CD14-positive monocyte (primary cell): ENCODE measurements around the gene DUSP1. TPM values are rescaled to one million over a fixed set of nuclear protein-coding genes. Genes with fewer than 3 reads are reported as not detected.

Experiments used
- DNase-seq, 3 donors: peaks; one replicate each; pipeline ENCODE4 v3.0.0-alpha.2; 2011 to 2022
- H2AFZ ChIP-seq: 2 replicates; pipeline ENCODE4 v1.6.0; 2012; ENCODE audit warnings: mild to moderate bottlenecking, low read depth, low read length, inconsistent platforms; ENCODE audit not compliant: insufficient read depth, poor library complexity, severe bottlenecking
- H3K27ac ChIP-seq, 2 donors: 1 replicate in 1 of 2; 2 replicates in 1 of 2; pipeline ENCODE4 v1.5.1; 2012 to 2013; ENCODE audit warnings: low read length in 2 of 2, control low read depth in 1 of 2, inconsistent platforms in 1 of 2, low read depth in 1 of 2, mild to moderate bottlenecking in 1 of 2
- H3K27me3 ChIP-seq, 2 donors: one replicate each; pipeline versions ENCODE4 v1.6.0 to v1.6.1; 2011 to 2013; ENCODE audit warnings: low read length in 2 of 2; ENCODE audit not compliant: control insufficient read depth in 2 of 2, insufficient read depth in 2 of 2
- H3K36me3 ChIP-seq, 2 donors: replicated peaks in 1 of 2; 1 replicate in 1 of 2; 2 replicates in 1 of 2; pipeline versions ENCODE4 v1.5.1 to v1.6.1; 2012 to 2013; ENCODE audit warnings: low read length in 2 of 2, control low read depth in 1 of 2, inconsistent platforms in 1 of 2, mild to moderate bottlenecking in 1 of 2; ENCODE audit not compliant: insufficient read depth in 2 of 2, control insufficient read depth in 1 of 2
- H3K4me1 ChIP-seq, 2 donors: 1 replicate in 1 of 2; 2 replicates in 1 of 2; pipeline versions ENCODE4 v1.5.1 to v1.6.1; 2012 to 2013; ENCODE audit warnings: low read length in 2 of 2, control low read depth in 1 of 2, inconsistent platforms in 1 of 2, mild to moderate bottlenecking in 1 of 2, moderate library complexity in 1 of 2; ENCODE audit not compliant: insufficient read depth in 2 of 2, control insufficient read depth in 1 of 2
- H3K4me2 ChIP-seq: replicated peaks from 2 replicates; pipeline ENCODE3; 2012; ENCODE audit warnings: low read length, moderate library complexity, mild to moderate bottlenecking; ENCODE audit not compliant: poor library complexity, severe bottlenecking; ENCODE audit errors: extremely low read depth
- H3K4me3 ChIP-seq, 3 experiments: fragments of 200-600 bp in 1 of 3; sonication (generic) in 1 of 3; replicated peaks in 1 of 3; 1 replicate in 2 of 3; 2 replicates in 1 of 3; pipeline ENCODE4 v1.5.1; 2011 to 2013; ENCODE audit warnings: low read length in 3 of 3, mild to moderate bottlenecking in 3 of 3, control low read depth in 2 of 3, low read depth in 2 of 3, inconsistent platforms in 1 of 3, moderate library complexity in 1 of 3
- H3K79me2 ChIP-seq: 2 replicates; pipeline ENCODE4 v1.6.0; 2012; ENCODE audit warnings: mild to moderate bottlenecking, control low read depth, inconsistent platforms, low read length, moderate library complexity; ENCODE audit not compliant: insufficient read depth
- H3K9ac ChIP-seq: 2 replicates; pipeline ENCODE4 v1.6.0; 2017; ENCODE audit warnings: low read length, mild to moderate bottlenecking; ENCODE audit not compliant: insufficient read depth, poor library complexity, severe bottlenecking
- H3K9me3 ChIP-seq, 2 donors: replicated peaks in 1 of 2; 1 replicate in 1 of 2; 2 replicates in 1 of 2; pipeline versions ENCODE4 v1.5.1 to v1.6.1; 2012 to 2013; ENCODE audit warnings: low read length in 2 of 2, control low read depth in 1 of 2; ENCODE audit not compliant: control insufficient read depth in 1 of 2, insufficient read depth in 1 of 2
- H4K20me1 ChIP-seq: 2 replicates; pipeline ENCODE4 v1.6.0; 2012; ENCODE audit warnings: mild to moderate bottlenecking, low read length, control low read depth, moderate library complexity; ENCODE audit not compliant: insufficient read depth
- H3K27ac Mint-ChIP-seq, 7 donors: one replicate each; pipeline ENCODE4 v1.8.0; 2020; ENCODE audit warnings: mild to moderate bottlenecking in 7 of 7, mixed read lengths in 7 of 7, moderate library complexity in 6 of 7, inconsistent platforms in 2 of 7
- H3K27me3 Mint-ChIP-seq, 3 donors: one replicate each; pipeline ENCODE4 v1.8.0; 2021 to 2022; ENCODE audit warnings: low read depth in 3 of 3, mild to moderate bottlenecking in 3 of 3, mixed read lengths in 3 of 3, moderate library complexity in 3 of 3, inconsistent platforms in 1 of 3
- H3K36me3 Mint-ChIP-seq, 2 donors: one replicate each; pipeline ENCODE4 v1.8.0; 2020; ENCODE audit warnings: mixed read lengths in 2 of 2, inconsistent platforms in 1 of 2, mild to moderate bottlenecking in 1 of 2
- H3K4me1 Mint-ChIP-seq: one replicate; pipeline ENCODE4 v1.8.0; 2020; ENCODE audit warnings: mild to moderate bottlenecking, mixed read lengths
- H3K4me3 Mint-ChIP-seq, 2 donors: one replicate each; pipeline ENCODE4 v1.8.0; 2020; ENCODE audit warnings: mild to moderate bottlenecking in 2 of 2, mixed read lengths in 2 of 2, moderate library complexity in 1 of 2
- H3K9me3 Mint-ChIP-seq, 7 donors: one replicate each; pipeline ENCODE4 v1.8.0; 2020 to 2022; ENCODE audit warnings: mixed read lengths in 7 of 7, mild to moderate bottlenecking in 6 of 7, moderate library complexity in 6 of 7, inconsistent platforms in 2 of 7
- WGBS: methylation state at CpG from one replicate; pipeline ENCODE4 v1.1.5; 2013; ENCODE audit warnings: missing lambda C conversion rate; ENCODE audit not compliant: insufficient coverage; 5-methylcytosine and 5-hydroxymethylcytosine counted together
- intact Hi-C, 2 donors: fragments of 100-400 bp; cut with micrococcal nuclease; formaldehyde crosslinking; loops; one replicate each; pipeline versions ENCODE4 v1.15.0 to v1.15.1; 2023
- polyA plus RNA-seq, 3 donors: library from polyadenylated mRNA; depleted of rRNA in 1 of 3; unstranded in 2 of 3; stranded (reverse) in 1 of 3; fragments of 300-500 nt in 2 of 3; fragments of >200 nt in 1 of 3; fragmentation: Illumina TruSeq in 2 of 3; gene quantifications; 1 replicate in 2 of 3; 2 replicates in 1 of 3; pipeline ENCODE4 v1.2.3, GENCODE V29; 2012 to 2021
- TF ChIP-seq, protein P1 (sequence below): fragments of 200-600 bp; IDR thresholded peaks from one replicate; pipeline ENCODE4 v1.8.0; 2022; ENCODE audit warnings: antibody characterized with exemption, mild to moderate bottlenecking

The DUSP1 gene
- polyA plus RNA-seq, 3 donors: 1,963 to 4,884 (median 3,954) TPM

DNA sequence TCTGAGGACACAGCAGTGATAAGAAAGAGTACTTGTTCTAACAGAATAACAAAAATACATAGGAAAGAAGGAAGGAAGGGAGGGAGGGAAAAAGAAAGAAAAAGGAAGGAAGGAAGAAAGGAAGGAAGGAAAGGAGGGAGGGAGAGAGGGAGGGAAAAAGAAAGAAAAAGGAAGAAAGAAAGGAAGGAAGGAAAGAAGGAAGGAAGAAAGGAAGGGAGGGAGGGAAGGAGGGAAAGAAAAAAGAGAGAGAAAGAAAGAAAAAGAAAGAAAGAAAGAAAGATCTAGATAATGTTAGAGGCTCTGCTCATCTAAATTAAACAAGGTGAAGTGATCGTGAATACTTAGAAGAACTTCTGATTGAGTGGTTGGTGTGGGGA, 29.8 kb downstream of the DUSP1 start:
- peak overlapping the region; percentile 44 for H3K4me2 ChIP-seq

DNA sequence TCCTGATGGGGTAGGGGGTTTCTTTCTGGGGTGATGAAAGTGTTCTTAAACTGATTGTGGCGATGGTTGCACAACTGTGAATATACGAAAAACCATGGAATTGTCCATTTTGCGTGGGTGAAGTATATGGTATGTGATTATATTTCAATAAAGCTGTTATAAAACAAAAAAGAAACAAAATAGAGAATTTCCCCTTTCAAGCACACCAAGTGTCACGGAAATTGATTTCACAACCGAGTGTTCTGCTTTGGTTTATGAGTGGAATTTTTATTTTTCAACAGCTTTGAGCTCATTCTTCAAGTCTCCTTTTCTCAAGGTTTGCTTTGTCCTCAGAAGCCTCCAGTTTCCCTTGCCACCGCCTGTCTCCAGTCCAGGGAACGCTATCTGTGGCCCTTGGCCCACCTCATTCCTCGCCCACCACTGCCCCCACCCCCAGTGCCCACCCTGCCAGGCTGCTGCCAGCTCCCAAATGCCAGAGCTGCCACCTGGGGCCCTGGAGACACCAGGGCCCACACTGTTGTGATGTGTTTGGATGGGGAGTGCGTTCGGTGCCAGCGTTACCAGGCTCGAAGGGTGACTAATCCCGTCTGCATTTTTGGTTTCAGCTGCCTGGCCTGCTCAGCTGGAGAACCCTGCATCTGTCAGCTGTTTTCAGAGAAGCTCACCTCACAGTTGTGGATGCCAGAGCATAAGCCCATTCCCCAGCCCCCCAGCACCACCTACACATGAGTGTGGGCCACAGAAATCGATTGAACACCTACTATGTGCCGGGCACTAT, 30.4 kb downstream of the DUSP1 start:
- peaks cover 2 to 3% of the 10 kb centered on the region in 2 donors for H3K36me3 Mint-ChIP-seq
- Histone ChIP-seq H3K79me2 (no peaks in the 10 kb centered on the region), H3K27me3 (no peaks in the 10 kb centered on the region), H3K36me3 (no peaks in the 10 kb centered on the region), H3K4me1 (peaks cover 23 to 46% of the 10 kb centered on the region in 2 donors), H3K4me2 (peak overlapping the region; percentile 44), H4K20me1 (no peaks in the 10 kb centered on the region), H3K27ac (peak overlapping the region; percentile 86 to 93), H3K4me3 (peak overlapping the region in 1 of 3 experiments; percentile 28), H3K9ac (peak overlapping the region; percentile 77), H2AFZ (peak overlapping the region; percentile 23), H3K9me3 (no peaks in the 10 kb centered on the region)
- WGBS: 67% methylated on average over 3 of the region's 15 CpGs
- peaks cover 0 to 3% (median 0%) of the 10 kb centered on the region in 7 donors for H3K9me3 Mint-ChIP-seq
- peak overlapping the region; percentile 35 to 65 for H3K4me3 Mint-ChIP-seq
- peaks cover 0 to 1% (median 0%) of the 10 kb centered on the region in 3 donors for H3K27me3 Mint-ChIP-seq
- peaks cover 37% of the 10 kb centered on the region for H3K4me1 Mint-ChIP-seq
- peak overlapping the region; percentile 97 to 100 (median 99) for H3K27ac Mint-ChIP-seq
- TF ChIP-seq, protein P1, sequence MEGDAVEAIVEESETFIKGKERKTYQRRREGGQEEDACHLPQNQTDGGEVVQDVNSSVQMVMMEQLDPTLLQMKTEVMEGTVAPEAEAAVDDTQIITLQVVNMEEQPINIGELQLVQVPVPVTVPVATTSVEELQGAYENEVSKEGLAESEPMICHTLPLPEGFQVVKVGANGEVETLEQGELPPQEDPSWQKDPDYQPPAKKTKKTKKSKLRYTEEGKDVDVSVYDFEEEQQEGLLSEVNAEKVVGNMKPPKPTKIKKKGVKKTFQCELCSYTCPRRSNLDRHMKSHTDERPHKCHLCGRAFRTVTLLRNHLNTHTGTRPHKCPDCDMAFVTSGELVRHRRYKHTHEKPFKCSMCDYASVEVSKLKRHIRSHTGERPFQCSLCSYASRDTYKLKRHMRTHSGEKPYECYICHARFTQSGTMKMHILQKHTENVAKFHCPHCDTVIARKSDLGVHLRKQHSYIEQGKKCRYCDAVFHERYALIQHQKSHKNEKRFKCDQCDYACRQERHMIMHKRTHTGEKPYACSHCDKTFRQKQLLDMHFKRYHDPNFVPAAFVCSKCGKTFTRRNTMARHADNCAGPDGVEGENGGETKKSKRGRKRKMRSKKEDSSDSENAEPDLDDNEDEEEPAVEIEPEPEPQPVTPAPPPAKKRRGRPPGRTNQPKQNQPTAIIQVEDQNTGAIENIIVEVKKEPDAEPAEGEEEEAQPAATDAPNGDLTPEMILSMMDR: no peak
- peak; percentile 84 to 88 (median 85) for DNase-seq
- intact Hi-C loops: no loop called here

More for the DNA sequence above, 29.8 kb downstream of the DUSP1 start:
- no peak for DNase-seq
- H3K9me3 Mint-ChIP-seq: peaks cover 0 to 3% (median 0%) of the 10 kb centered on the region in 7 donors
- Histone ChIP-seq H3K27me3 (no peaks in the 10 kb centered on the region), H3K27ac (peak overlapping the region; percentile 86 to 93), H3K9ac (peak overlapping the region; percentile 77), H3K79me2 (no peaks in the 10 kb centered on the region), H2AFZ (peak overlapping the region; percentile 23), H3K4me1 (peaks cover 23 to 46% of the 10 kb centered on the region in 2 donors), H3K9me3 (no peaks in the 10 kb centered on the region), H3K4me3 (peak overlapping the region in 1 of 3 experiments; percentile 28), H3K36me3 (no peaks in the 10 kb centered on the region), H4K20me1 (no peaks in the 10 kb centered on the region)
- peak overlapping the region in 1 of 2 donors; percentile 65 for H3K4me3 Mint-ChIP-seq
- H3K36me3 Mint-ChIP-seq: peaks cover 2 to 3% of the 10 kb centered on the region in 2 donors
- WGBS: 100% methylated on average over 1 of the region's 1 CpG
- TF ChIP-seq, protein P1: no peak
- H3K27me3 Mint-ChIP-seq: peaks cover 0 to 1% (median 0%) of the 10 kb centered on the region in 3 donors
- intact Hi-C loops: no loop called here
- peak overlapping the region; percentile 97 to 100 (median 99) for H3K27ac Mint-ChIP-seq
- H3K4me1 Mint-ChIP-seq: peaks cover 37% of the 10 kb centered on the region
